HG03521 (cell line): ENCODE results near the gene MRPL2.
A peak's percentile ranks its signal among the peaks of the same experiment; 100 is the strongest.
"Not testable (repeated sequence)": the region's sequence is repeated elsewhere in the genome, so short reads cannot be mapped to it uniquely, and the experiment has no call there.

Experiments
- ATAC-seq: cut with Tn5 transposase; IDR thresholded peaks from one replicate; pipeline ENCODE4 v1.9.1; 2021; ENCODE audit warnings: mild to moderate bottlenecking, moderate library complexity; ENCODE audit not compliant: unreplicated experiment

Gene MRPL2

DNA sequence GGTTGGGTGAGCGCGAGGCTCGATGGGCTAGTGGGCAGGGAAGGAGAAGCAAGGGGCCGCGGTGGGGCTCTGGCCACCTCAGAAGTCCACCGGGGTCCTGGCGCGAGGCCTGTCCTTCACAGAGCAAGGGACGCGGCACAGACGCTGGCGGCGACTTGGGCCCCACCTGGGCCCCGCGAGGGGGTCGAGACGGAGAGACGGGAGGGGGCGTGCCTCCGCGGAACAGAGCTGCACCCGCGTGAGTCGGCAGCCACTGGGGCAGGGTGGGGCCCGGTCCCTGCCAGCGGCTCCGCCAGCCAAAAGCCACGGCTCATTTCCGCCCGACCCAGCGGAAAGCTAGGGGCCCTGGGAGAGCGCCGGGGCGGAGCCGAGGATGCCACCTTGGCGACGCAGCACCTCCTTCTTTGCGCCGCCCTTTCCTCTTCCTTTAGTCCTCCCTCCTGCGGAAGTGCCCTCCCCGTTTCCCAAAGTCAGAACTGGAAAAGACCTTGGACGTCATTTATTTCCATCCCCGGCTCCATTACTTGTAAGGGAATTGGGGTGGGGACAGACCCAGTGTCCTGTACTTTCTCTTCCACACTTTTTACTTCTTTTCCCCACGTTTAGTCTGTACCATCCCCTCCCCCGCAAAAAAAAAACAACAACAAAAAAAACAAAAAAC, 5.6 kb downstream of the MRPL2 start, which contains the start of gene CUL7:
Gene CUL7, minus strand, starts transcription at position 307 of the 661 bp plus-strand sequence. CDS start 1,063 bp downstream, outside the sequence.
- ATAC-seq: peak; percentile 75

DNA sequence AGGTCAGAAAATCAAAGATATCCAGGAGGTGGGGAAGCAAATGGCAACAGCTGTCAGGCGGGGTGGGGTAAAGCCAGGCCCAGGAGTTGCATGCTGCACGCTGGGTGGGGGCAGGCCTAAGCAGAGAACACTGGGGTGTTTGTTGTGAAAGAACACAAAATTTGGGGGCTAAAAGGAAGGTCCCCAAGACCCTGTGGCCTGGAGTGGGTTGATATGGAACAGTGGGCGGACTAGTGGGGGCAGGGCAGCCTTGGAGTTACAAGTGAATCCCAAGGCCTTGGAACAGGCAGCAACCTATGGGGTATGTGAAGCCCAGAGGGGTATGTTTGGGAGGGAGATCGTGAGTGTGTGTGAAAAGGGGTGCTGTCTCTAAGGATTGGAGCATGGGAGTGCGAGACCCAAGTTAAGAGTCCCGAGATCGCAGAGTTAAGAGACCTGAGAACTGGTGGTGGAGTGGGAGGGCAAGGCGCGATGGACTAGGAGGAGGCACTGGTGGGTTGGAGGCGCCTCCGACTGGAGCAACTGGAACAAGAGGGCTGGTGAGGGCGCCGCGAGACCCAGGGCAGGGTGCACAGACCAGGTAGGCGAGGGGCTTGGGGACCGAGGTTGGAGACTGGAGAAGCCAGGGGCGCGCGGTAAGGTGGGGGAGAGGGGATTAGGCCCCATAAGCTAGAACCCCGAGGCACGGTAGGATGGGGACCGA, 6.2 kb downstream of the MRPL2 start:
- ATAC-seq: no peak

DNA sequence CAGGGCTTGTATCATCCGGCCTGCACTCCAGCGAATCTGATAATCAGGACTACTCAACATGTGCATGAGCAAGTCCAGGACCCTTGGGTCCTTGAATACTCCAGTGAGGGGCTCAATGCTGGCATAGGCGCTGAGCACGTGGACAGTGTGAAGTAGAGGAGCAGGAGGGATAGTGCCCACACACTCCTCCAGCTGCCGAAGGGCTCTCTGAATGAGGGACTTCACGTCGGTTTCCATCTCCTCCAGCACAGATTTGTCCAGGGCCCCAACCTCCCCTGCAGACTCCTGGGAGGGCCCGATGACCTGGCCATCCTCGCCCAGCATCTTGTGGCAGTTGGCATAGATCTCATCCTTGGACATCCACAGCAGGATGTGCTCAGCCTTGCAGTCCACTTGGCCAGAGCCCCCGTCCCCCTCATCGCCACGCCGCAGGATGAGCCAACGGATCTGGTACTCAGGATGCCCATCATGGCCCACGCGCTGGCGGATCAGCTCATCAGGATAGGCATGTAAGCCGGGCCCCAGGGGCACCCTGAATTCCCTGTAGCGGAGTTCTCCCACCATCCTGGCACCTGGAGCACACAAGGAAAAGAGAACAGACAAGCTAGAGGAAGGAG, 6.9 kb downstream of the MRPL2 start:
- no peak for ATAC-seq

DNA sequence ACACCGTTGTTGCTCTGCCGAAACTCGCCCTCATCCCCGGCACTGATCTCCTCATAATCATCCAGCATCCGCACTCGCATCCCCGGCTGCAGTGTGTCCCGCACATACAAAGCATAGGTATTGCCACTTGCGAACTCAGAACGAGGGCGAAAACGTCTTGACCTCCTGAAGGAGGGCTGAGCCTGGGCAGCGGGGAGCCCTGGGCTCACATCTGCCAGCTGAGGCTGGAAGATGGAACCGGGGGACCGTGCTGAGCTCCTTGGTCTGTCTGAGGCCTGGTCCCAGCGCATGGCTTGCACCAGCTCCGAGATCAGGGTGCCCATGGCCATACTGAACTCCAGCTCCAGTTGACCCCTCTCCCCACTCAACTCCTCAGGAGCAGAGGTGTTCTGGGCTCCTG, 8.3 kb downstream of the MRPL2 start:
- ATAC-seq: no peak

DNA sequence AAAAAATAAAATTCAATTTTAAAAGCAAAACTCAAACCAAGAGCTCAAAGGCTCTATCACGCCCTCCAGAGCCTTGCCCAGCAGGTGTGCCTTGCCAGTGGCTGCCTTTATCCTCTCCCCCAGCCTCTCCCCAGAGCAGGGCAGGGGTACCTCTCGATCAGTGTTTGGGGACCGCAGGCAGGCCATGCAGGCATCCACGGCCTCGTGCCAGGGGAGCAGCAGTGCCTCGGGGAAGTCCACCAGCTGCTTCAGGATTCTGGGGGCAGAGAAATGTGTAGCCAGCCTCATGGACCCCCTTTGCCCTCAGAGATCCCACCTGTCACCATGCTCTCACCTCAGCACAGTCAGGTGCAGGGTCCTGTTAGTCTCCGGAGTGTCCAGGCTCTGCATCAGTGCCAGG, 11.2 kb downstream of the MRPL2 start:
- ATAC-seq: no peak

DNA sequence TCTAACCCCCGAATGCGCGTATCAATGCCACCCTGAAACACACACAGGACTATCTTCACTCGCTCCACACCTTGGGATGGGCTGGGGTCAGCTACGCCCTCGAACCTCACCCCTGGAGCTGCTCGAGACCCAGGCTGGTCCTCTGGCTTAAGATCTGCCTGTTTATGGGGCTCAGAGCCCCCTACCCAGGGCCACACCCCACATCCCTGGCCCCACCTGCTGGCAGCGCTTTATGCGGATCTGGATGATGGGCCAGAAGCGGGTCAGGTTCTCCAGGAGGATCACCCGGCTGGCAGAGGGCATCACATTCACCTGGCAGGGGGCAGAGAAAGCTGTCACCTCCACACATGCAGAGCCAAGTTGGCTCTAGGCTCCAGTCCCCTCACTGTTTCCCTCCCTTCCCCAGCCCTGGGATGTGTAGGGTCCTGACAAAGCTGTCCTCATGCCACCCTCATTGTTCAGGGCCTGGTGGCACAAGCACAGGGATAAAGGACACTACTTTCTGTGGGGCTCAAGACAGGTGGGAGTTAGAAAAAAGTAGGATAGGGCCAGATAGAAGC, 13.8 kb downstream of the MRPL2 start:
- ATAC-seq: no peak

DNA sequence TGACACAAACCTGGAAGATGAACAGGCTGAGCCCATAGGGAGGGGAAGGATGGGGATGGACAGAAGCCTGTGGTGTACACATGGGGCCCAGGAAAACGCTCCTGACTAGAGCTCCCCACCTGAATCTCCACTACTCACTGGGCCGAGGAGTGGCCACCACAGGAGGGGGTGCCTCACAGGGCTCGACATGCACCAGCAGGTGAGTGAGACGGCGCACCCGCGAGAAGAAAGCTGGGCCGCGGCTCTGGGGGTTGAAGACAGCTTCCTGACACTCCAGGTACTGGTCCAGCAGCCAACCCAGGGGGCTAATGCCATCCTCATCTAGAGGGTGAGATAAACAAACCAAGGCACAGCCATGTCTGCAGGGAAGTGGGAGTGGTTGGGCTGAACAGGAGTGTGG, 15.9 kb downstream of the MRPL2 start:
- no peak for ATAC-seq

DNA sequence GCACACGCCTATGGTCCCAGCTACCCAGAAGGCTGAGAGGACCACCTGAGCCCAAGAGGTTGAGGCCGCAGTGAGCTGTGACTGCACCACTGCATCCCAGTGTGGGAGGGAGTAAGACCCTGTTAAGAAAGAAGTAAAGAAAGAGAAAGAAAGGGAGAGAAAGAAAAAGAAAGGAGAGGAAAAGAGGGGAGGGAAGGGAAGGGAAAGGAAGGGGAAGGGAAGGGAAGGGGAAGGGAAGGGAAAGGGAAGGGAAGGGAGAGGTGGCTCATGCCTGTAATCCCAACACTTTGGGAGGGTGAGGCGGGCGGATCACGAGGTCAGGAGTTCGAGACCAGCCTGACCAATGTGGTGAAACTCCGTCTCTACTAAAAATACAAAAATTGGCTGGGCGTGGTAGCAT, 17.8 kb downstream of the MRPL2 start:
- not testable (repeated sequence) for ATAC-seq

DNA sequence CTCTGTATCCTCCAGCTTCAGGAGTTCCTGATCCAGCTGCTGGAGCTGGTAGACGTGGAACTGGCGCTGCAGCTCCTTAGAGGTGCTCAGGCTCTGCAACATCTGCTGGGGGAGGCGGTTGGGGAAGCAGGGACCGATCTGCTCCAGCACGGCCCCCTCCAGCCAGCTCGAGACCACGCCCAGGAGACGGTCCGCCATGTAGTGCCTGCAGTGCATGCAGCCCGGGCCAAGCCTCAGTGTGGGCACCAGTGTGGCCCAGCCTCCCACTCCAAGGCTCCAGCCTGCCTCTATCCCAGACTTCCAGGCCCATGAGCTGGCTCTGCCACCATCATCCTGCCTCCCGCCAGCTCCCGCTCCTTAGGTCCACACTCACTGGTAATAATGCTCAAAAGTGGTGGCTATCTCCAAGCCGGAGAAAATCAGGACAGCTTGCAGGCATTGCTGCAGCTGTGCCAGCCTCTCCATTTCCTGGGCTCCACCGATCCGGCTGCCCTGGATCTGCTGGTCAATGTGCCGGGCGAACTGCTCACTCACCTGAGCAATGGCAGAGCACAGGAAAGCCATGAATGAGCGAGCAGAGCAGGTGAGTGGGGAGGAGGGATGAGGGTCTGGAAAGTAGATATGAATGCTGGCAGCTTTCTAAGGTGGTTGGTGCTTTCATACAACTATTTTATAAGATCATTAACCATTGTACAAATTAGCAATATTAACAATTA, 18.5 kb downstream of the MRPL2 start:
- no peak for ATAC-seq

DNA sequence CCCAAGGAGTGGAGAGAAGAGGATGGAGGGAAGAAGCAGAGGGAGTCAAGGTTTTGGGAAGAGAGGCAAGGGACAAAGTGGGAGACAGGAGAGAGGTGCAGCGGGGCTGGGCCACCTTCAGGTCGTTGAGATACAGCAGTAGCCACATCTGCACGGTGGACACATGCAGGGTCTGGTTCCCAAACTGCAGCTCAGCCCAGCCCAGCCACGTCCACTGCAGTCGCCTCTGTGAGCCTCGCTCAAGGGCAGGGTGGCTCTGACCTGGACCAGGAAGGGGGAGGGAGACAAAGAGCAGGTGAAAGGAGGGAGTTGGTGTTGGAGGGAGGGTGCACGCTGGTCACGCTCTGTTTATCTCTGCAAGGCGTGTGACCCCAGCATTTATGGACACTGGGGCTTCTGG, 20.5 kb downstream of the MRPL2 start:
- no peak for ATAC-seq

DNA sequence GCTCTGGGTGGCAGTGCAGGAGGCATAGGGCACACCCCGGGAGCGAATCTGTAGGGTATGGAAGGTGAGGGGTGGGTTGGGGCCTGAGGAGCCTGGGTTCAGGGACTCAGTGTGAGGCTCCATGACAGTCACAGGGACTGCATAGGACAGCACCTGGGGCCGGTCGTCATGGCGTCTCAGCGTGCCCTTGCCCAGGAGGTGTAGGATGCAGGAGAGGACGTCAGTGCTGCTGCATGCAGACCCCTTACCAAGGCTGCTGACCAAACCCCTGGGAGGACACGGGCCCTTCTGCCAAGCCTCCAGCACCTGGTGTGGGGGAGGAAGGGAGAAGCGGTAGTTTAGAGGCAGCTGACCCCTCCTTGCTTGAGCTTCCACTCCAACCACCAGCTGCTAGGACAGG, 21.5 kb downstream of the MRPL2 start:
- ATAC-seq: no peak

DNA sequence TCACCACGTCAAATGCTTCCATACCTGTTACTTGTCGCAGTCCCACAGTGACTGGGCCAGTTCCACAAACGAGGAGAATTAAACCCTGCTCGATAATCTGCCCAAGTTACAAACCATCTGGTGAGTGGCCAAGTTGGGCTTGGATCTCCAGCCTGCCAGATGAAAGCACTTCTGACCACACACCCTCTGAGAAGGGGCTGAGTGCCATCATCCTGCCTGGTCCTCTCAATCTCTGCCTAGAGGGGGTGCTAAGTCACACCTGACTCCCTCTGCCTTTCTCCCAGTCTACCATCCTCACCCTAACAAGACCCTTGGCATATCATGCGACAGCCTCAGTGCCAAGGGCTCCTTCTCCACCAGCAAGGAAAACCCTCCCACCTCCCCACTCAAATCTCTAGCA, 22.0 kb downstream of the MRPL2 start:
- ATAC-seq: no peak

DNA sequence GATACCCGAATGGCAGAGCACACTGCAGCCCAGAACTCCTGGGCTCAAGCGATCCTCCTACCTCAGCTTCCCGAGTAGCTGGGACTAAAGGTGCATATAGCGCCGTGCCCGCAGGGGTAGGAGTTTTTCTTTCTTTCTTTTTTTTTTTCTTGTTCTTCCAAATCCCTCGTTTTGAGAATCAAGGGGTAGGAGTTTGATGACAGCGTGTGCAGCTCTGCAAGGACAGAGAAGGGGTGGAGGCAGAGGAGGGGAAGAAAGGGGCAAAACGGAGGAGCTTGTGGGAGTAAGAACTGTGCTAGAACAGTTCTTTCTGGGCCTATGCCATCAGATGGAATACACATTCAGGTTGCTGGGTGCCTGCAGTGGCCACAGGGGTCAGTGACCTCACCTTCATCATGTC, 22.5 kb downstream of the MRPL2 start:
- no peak for ATAC-seq

DNA sequence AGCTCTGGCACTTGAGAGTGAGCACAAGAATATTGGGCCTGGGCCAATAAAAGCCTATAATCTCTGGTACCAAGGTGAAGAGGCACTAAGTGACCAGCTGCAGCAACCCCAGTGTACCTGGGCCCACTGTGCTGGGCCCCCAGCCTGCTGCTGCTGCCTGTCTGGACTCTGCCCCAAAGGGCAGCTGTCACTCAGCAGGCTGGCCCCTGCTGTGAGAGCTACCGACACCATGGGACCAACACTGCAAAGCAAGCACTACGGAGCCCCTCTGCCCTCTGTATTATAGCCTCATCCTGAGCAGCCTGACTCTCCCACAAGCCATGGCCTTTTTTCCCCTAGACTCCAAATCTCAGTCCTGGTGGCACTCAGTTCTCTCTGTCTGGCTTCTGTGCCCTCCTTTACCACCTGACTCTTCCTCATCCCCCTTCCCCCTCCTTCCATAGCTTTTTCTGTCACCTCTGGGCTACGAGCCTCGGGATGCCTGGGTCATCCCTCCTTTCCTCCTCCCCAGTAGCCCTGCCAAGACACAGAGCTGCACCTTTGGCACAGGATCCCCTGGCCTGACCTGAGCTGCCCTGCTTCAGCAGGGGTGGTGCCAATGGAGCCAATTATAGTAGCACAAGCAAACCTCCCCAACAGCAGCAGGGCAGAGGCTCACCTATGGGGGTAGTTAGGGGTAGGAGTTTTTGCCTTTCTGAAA, 23.6 kb downstream of the MRPL2 start:
- ATAC-seq: no peak

DNA sequence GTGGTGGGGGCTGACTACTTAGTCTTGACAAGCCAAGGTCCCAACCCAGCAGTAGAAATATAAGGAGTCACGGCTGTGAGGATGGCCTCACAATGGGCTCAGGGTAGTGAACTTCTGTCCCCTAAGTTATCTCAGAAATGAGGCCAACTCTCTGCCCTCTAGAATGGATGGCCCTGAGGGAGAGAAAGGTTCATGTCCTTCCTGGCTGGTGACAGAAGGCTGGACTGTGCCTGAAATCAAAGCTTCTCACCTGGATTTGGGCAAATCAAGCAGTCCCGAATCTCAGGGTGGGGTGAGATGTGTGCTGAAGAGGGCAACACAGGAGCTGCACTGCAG, 25.1 kb downstream of the MRPL2 start:
- ATAC-seq: no peak

DNA sequence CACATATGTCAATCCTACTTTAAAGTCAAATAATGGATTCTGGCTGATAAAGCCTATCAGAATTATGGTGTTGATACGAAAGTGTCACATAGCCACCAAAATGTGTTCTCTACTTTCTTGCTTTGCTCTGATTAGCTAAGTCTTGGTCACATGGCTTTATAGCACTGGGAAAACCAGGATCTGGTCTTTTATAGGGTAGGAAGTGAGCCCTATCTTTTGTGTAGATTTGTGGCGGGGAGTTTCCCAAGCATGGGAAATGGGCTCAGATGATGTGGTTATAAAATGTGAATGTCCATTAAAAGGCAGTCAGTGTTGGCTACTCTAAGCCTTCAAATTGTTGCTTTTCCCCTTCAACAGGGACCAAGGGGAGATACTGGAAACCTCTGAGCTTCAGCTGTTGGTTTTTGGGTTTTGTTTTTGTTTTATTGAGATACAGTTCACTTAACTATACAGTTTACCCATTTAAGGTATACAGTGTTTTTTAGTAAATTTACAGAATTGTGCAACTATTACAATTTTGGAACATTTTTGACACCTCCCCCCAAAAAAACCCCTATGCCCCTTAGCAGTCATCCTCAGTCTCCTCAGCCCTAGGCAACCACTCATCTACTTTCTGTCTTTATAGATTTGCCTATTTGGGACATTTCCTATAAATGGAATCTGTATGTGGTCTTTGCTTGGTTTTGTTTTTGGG, 25.6 kb downstream of the MRPL2 start:
- no peak for ATAC-seq

DNA sequence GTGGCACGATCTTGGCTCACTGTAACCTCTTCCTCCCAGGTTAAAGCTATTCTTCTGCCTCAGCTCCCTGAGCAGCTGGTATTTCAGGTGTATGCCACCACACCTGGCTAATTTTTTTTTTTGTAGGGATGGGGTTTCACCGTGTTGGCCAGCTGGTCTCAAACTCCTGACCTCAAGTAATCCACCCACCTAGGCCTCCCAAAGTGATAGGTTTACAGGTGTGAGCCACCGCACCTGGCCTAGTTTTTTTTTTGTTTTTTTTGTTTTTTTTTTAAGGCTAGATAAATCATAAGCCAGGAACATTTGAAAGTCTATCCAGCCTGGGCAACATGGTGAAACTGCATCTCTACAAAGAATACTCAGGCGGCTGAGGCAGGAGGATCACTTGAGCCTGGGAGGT, 26.9 kb downstream of the MRPL2 start:
- no peak for ATAC-seq

DNA sequence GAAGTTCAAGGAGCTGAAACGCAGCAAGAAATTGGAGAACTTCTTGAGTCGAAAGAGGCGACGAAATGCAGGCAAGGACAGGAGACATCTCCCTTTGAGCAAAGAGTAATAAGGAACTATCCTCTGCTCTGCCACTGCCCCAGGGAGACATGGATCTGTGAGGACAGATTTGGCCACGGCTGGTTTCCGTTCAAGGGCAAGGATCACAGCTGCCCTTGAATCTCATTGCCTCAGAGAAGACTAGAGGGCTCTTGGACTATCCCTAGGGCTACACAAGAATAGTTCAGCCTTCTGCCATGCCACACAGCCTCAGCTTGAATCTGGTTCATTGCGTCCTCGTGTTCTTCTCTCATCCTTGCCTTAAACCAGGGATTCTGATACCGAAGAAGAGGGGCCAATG, 30.1 kb downstream of the MRPL2 start:
- ATAC-seq: no peak

DNA sequence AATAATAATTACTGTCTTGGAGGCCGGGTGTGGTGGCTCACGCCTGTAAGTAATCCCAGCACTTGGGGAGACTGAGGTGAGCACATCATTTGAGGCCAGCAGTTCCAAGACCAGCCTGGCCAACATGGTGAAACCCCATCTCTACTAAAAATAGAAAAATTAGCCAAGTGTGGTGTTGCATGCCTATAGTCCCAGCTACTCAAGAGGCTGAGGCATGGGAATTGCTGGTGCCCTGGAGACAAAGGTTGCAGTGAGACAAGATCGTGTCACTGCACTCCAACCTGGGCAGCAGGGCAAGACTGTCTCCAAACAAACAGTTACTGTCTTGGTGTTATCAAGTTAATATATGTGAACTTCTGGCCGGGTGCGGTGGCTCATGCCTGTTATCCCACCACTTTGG, 32.9 kb downstream of the MRPL2 start:
- ATAC-seq: no peak

DNA sequence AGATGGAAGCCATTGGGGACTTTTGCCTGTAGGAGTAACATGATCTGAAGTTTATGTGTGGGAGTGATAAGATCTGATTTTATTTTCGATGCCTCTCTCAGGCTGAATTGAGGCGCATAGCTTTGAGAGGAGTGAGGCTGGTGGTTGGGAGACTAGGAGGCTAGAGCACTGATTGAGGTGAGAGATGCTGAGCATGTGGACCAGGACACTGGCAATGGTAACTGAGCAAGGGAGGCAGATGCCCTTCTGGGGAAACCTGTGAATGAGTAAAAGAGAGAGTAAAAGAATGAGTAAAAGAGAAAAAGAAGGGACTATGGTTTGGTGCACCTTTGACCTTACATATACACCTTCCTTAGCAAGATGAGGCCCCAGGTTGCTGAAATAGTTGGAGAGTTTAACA, 34.8 kb downstream of the MRPL2 start:
- ATAC-seq: no peak
